GM21528 (cell line): ENCODE results near the gene GPI.
"Not testable (repeated sequence)": the region's sequence is repeated elsewhere in the genome, so short reads cannot be mapped to it uniquely, and the experiment has no call there.

Source experiments
- ATAC-seq: cut with Tn5 transposase; IDR thresholded peaks from one replicate; pipeline ENCODE4 v1.9.1; 2021; ENCODE audit warnings: mild to moderate bottlenecking, moderate library complexity; ENCODE audit not compliant: unreplicated experiment, low FRiP score

The GPI gene

GRCh38 chr19:34366738-34367623, 2.0 kb downstream of the GPI start:
- ATAC-seq, result no peak

DNA sequence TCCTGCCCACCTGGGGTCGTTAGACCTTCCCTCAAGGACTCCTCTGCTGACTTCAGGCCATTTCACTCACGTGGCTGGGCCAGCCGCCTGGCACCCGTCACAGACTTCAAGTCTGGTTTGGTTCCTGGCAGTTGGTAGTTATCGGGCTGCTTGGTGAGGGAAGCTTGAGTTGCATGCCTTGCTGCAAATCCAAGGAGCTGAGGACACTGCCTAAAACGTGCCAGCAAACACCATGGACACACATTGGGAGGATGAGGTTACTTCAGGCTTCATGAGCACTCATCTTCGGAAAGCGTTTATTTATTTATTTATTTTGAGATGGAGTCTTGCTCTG, 2.6 kb downstream of the GPI start:
- no peak for ATAC-seq

DNA sequence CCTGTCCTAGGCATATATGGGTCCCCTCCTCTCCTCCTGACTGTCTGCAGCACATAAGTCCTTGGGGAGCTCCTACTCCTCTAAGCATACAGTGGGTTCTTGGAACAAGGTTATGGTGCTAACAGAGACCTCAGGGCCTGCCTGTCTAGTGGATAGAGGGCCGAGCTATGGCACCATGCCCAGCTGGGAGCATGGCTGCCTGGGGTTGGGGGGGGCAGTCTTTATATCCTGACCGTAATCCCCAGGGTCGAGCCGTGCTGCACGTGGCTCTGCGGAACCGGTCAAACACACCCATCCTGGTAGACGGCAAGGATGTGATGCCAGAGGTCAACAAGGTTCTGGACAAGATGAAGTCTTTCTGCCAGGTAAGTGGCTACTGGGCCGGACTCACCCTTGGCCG, 3.3 kb downstream of the GPI start:
- no peak for ATAC-seq

DNA sequence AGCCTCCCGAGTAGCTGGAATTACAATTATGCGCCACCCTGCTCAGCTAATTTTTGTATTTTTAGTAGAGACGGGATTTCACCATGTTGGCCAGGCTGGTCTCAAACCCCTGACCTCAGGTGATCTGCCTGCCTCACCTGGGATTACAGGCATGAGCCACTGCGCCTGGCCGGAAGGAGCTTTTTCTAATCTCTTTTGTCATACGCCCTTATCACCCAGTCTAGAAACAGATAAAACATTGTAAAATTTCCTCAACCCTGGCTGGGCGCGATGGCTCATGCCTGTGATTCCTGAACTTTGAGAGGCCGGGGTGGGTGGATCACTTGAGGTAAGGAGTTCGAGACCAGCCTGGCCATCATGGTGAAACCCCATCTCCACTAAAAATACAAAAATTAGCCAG, 4.2 kb downstream of the GPI start:
- not testable (repeated sequence) for ATAC-seq

- no peak for ATAC-seq
These were observed 5.1 kb downstream of the GPI start for GRCh38 chr19:34370117-34370516.

- no peak for ATAC-seq
These were observed 6.0 kb downstream of the GPI start for GRCh38 chr19:34370983-34371382.

- no peak for ATAC-seq
These were observed 8.7 kb downstream of the GPI start for GRCh38 chr19:34373601-34374288.

- ATAC-seq, result no peak
These were observed 10.6 kb downstream of the GPI start for GRCh38 chr19:34375598-34375997.

- no peak for ATAC-seq
These were observed 15.7 kb downstream of the GPI start for GRCh38 chr19:34380639-34381241.

GRCh38 chr19:34381399-34382251, 16.6 kb downstream of the GPI start:
- no peak for ATAC-seq

GRCh38 chr19:34382471-34382870, 17.5 kb downstream of the GPI start:
- no peak for ATAC-seq

GRCh38 chr19:34383599-34383998, 18.6 kb downstream of the GPI start:
- no peak for ATAC-seq

GRCh38 chr19:34386645-34387445, 21.8 kb downstream of the GPI start:
- ATAC-seq, result no peak

DNA sequence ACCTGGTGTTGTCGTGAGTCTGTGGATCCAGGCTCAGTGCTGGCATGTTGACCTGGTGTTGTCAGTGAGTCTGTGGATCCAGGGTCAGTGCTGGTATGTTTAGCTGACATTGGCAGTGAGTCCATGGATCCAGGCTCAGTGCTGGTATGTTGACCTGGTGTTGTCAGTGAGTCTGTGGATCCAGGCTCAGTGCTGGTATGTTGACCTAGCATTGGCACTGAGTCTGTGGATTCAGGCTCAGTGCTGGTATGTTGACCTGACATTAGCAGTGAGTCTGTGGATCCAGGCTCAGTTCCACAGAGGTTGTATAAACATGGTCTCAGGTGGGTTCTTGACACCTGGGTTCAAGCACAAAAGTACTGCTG, 22.4 kb downstream of the GPI start:
- no peak for ATAC-seq

GRCh38 chr19:34388745-34389144, 23.7 kb downstream of the GPI start:
- not testable (repeated sequence) for ATAC-seq

DNA sequence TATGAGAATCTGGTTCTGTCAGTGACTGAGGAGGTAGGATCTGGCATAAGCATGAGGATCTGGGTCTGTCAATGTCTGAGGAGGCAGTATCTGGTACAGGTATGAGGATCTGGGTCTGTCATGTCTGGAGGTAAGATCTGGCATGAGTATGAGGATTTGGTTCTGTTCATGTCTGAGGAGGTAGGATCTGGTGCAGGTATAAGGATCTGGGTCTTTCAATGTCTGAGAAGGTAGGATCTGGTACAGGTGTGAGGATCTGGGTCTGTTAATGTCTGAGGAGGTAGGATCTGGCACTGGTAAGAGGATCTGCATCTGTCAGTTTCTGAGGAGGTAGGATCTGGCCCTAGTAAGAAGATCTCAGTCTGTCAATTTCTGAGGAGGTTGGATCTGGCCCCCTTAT, 26.8 kb downstream of the GPI start:
- ATAC-seq, result no peak

DNA sequence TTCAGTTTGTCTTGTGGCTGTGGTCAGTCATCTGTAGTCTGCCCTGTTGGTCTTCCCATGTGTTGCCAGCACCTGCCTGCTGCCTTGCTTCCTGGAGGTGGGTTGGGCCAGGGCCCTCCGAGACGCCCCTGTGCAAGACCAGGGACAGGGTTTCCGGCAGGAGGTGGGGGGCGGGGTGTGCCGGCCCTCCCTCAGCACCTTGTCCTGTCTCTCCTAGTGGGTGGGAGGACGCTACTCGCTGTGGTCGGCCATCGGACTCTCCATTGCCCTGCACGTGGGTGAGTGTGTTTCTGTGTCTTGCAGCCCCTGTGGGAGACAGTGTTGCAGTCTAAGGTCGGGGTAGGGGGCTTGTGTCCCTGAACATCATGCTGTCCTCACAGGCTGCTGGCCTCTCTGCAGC, 28.0 kb downstream of the GPI start:
- no peak for ATAC-seq

DNA sequence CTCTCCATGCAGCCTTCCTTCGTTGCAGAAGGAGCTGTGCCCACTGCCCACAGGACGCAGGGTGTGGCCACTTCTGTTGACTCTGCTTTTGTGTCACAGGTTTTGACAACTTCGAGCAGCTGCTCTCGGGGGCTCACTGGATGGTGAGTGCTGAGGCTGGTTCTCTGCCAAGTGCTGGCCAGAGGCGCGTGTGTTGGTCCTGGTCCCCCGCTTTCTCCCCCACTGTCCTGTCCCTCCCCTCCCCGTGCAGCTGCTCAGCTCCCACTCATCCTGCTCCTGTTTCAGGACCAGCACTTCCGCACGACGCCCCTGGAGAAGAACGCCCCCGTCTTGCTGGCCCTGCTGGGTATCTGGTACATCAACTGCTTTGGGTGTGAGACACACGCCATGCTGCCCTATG, 28.6 kb downstream of the GPI start:
- no peak for ATAC-seq

GRCh38 chr19:34397853-34398252, 32.9 kb downstream of the GPI start:
- no peak for ATAC-seq

GRCh38 chr19:34399886-34400285, 34.9 kb downstream of the GPI start:
- no peak for ATAC-seq
